Inflammatory macrophage treated with lipopolysaccharide for 4 hours (primary cell): ENCODE results near the gene GRM1.

Experiments used
- DNase-seq: peaks from one replicate; pipeline ENCODE4 v3.0.0-alpha.2; 2020

GRM1 gene

GRCh38 chr6:146100776-146101175 lies 71.9 kb downstream of the GRM1 start:
- DNase-seq = no peak

GRCh38 chr6:146103416-146104072 lies 74.7 kb downstream of the GRM1 start:
- no peak for DNase-seq

DNA sequence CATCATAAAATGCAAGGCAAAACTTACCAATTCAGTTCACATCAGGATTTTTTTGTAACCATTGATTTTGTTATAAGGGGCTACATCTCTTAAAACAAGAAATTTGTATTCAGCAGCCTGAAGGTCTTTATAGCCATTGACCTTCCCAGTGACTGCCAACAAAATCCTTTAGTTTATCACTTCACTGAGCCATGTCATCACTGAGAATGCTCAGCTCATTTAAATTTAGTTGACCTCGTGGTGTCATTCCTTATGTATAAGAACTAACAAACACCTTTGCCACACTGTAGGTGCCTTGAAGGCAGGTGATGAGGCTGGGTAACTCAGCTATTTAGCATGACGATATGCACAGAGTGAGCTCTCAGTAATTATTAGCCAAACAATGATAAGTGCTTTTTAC lies 77.7 kb downstream of the GRM1 start:
- DNase-seq = no peak

DNA sequence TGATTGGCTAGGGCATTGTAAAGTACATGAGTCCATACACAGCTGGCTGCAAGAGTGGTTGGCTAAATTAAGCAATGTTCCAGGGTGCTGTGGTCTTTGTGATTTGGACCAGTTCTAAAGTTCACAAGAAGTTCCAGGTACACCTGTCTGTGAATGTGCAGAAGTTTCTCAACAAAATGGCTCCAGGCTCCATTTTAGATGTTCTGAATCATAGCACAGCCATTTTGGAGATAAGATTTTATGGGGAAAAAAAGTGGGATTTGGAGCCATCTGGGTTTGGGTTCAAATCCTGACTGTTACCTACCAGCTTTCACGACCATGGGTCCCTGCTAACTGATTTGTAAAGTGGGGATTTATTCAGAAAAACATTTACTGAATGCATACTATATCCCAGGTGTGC lies 82.1 kb downstream of the GRM1 start:
- DNase-seq = no peak

DNA sequence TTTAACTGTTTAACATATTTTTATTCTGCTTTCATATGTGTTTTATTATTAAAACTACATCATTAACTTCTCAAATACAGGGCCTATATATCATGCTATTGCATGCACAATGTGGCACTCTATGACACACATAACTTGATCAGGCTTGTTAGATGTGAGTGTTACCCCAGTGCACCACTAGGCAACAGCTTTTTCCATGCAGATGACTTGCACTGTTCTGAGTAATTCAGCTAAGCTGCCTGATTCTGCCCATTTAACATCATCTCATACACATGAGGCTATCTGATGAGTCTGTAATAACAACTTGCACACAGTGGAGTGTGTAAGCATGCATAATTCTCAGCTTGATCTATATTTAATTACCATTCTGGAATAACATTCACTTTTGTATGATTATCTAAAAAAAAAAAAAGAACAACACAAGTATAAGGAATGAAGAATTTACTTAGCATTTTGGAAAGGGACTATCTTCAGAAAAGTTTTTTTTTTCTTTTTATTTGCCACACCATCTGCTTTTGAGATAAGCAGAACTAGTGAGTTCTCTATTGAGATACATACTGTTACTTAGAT lies 83.1 kb downstream of the GRM1 start:
- no peak for DNase-seq

DNA sequence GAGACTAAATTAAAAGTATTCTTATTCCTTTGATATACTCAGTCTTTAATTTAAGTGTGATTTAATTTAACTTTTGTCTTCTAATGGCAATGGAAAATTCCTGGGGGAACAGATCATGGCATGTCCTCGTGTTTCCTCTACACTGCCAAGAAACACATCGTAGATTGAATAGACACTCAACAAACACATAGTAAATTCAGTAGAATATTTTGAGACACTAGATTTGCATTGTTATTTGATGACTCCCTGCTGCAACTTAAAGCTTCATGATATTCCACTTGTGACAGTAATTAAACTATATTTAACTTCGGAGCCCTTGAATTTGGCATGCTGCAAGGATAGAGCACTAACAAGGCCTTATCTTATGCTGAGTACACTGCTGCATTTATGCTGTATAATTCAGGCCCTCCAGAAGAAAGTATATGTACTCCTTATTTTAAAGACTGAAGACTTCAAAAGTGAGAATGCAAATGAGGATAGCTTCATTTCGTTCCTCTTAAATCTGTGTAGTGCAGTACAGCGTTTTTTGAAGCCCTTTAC lies 84.3 kb downstream of the GRM1 start:
- DNase-seq = no peak

- DNase-seq = no peak
Observed at GRCh38 chr6:146123616-146124015, 94.8 kb downstream of the GRM1 start.

- no peak for DNase-seq
Observed at GRCh38 chr6:146127447-146128215, 98.8 kb downstream of the GRM1 start.

DNA sequence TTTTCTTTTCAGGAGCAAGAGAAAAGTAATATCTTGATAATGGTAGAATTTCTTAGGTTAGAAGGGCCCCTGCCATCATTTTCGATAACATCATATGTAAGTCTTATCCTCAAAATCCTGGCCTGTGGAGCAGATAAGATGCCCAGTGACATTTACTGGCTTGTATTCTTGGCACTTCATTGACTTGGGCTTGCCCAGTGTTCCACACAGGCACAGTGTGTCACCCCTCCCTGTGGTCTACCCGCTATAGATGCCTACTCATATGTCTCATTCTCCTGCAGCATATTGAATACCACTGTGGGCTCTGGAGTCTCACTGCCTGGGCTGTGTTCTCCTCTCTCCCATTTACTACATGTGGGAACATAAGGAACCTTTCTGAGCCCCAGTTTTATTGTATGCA lies 105.0 kb downstream of the GRM1 start:
- no peak for DNase-seq

- DNase-seq = no peak
Observed at GRCh38 chr6:146135167-146135566, 106.3 kb downstream of the GRM1 start.

- DNase-seq = no peak
Observed at GRCh38 chr6:146146836-146147235, 118.0 kb downstream of the GRM1 start.

DNA sequence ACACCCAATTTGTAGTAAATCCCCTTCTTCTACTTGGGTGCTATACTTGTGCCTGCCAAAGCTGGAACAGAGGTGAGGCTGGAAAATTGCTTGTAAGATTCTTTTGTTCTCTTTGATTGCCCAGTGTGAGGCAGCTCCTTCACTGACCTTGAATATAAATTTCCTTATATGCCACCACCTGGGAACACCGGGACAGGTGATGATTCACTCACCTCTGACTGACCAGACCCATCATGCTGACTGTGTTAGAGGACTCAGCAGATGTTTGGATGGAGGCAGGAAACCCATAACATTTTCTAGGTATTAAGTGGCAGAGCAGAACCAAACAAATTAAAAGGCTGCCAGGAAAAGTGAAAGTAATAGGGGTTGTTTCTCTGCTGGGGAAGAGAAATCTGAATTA lies 120.9 kb downstream of the GRM1 start:
- no peak for DNase-seq

GRCh38 chr6:146153040-146153758 lies 124.3 kb downstream of the GRM1 start:
- no peak for DNase-seq

DNA sequence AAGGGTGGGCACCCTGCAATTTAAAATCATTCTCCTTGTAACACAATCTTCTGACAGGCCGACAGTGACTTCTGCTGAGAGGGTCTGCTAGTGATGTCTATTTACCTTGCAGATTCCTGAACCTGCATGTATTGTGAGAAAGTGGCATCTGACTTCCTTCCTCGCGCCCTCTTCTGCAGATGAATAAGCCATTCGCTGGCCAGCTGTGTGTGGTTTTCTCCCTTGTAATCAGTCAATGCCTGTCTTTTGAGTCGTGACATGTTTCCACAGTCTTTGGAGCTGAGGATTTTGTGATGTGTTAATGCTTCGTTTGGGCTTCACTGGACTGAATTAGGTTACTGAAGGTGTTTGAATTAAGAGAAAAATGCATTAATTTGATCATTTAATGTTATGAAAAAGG lies 125.3 kb downstream of the GRM1 start:
- DNase-seq = no peak

GRCh38 chr6:146161664-146162063 lies 132.8 kb downstream of the GRM1 start:
- no peak for DNase-seq

- no peak for DNase-seq
Observed at GRCh38 chr6:146169872-146170271, 141.0 kb downstream of the GRM1 start.

DNA sequence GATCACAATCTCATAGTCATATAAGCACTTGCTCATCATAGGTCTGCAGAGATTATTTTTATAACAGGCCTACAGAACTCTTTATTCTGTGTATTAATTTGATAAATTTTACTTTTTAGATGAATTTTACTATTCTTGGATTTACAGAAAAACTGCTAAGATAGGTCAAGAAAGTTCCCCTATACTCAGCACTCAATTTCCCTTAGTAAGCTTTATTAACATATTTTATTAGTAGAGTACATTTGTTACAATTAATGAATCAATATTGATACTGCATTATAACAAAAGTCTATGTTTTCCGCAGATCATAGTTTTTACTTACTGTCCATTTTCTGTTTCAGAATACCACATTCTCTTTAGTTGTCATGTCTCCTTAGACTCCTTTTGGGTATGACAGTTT lies 148.9 kb downstream of the GRM1 start:
- no peak for DNase-seq

- no peak for DNase-seq
Observed at GRCh38 chr6:146183831-146184230, 155.0 kb downstream of the GRM1 start.

- no peak for DNase-seq
Observed at GRCh38 chr6:146184701-146185100, 155.8 kb downstream of the GRM1 start.

DNA sequence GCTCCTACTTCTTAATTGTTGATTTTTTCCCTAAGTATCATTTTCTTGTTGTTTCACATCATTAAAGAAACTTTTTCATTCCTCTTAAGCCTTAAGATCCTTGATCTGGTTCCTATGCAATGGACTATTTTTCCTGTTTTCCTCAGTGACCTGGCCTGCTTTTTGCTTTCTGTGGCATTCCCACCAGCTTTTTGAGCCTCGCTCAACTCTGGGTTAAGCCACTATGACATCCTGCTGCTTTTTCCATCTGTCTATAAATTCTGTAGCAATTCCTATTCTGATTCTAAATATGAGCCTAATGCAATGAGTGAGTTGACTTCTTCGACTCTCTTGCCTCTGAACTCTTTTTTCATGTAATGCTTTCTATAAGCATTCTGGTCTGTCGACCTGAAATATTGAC lies 160.3 kb downstream of the GRM1 start:
- DNase-seq = no peak

DNA sequence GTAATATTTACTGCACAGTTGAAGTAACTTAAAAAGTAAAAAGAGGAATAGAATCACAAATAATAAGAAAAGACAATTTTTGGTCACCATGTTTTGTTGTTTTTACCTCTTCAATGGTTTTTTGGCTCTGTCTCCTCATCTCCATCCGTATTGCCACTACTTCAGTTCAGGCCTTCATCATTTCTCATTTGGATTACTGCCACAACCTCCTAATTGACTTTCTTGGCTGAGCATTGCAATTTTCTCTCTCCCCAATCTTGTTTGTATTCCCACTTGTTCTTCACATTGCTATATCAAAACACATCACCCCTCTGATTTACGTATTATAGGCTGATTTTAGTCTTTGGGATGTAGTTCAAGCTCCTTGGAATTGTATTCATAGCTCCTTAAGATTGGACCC lies 161.7 kb downstream of the GRM1 start:
- DNase-seq = no peak

DNA sequence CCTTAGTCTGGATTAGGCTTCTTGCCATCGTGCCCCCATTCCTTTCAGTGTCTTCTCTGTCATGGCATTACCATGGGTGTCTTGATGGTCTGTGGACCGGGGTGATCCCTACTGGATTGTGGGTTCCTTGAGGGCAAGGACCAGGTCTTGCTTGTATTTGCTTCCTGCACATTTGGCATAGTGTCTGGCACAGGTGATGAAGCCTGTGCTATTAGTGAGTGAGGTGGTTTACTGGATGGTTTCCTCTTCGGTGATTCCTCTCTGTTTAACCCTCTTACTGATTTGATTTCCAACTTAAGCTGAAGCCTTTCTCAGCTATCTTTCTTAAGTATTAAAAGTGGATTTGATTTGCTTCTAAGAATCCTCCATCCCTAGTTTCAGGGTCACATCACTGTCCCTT lies 162.3 kb downstream of the GRM1 start:
- DNase-seq = no peak

- no peak for DNase-seq
Observed at GRCh38 chr6:146191612-146192011, 162.8 kb downstream of the GRM1 start.

- DNase-seq = no peak
Observed at GRCh38 chr6:146194434-146194833, 165.6 kb downstream of the GRM1 start.
